Liver (tissue), 3 donors: Measurements from ENCODE around the gene HS3ST2.

Experiments used
- ATF3 ChIP-seq: IDR thresholded peaks from 2 replicates; pipeline ENCODE4 v1.6.1; 2016; ENCODE audit warnings: antibody characterized with exemption
- CTCF ChIP-seq: fragments of 150-350 bp; IDR thresholded peaks from 2 replicates; pipeline ENCODE4 v1.5.1; 2017; ENCODE audit warnings: improper control_type of control experiment, low read depth, low read length; ENCODE audit not compliant: missing input control
- FOXA1 ChIP-seq: IDR thresholded peaks from 2 replicates; pipeline ENCODE4 v1.6.1; 2016; ENCODE audit warnings: antibody characterized with exemption
- GABPA ChIP-seq, 2 donors: IDR thresholded peaks in 1 of 2; conservative IDR thresholded peaks in 1 of 2; 2 replicates each; pipeline ENCODE4 v1.6.1; 2016; ENCODE audit warnings: antibody characterized with exemption in 2 of 2, mild to moderate bottlenecking in 1 of 2, moderate library complexity in 1 of 2
- HNF4A ChIP-seq, 2 donors: conservative IDR thresholded peaks; 2 replicates each; pipeline ENCODE4 v1.6.1; 2016; ENCODE audit warnings: antibody characterized with exemption in 2 of 2, mild to moderate bottlenecking in 2 of 2
- HNF4G ChIP-seq: IDR thresholded peaks from 2 replicates; pipeline ENCODE4 v1.6.1; 2016; ENCODE audit warnings: antibody characterized with exemption
- JUND ChIP-seq, 2 donors: IDR thresholded peaks; 2 replicates each; pipeline ENCODE4 v1.6.1; 2016; ENCODE audit warnings: antibody characterized with exemption in 2 of 2
- MAX ChIP-seq: IDR thresholded peaks from 2 replicates; pipeline ENCODE4 v1.6.1; 2016; ENCODE audit warnings: antibody characterized with exemption
- RAD21 ChIP-seq, 2 donors: IDR thresholded peaks; 2 replicates each; pipeline ENCODE4 v1.6.1; 2016; ENCODE audit warnings: antibody characterized with exemption in 2 of 2, mild to moderate bottlenecking in 2 of 2
- REST ChIP-seq: IDR thresholded peaks from 2 replicates; pipeline ENCODE4 v1.6.1; 2016; ENCODE audit warnings: antibody characterized with exemption, mild to moderate bottlenecking
- TAF1 ChIP-seq: conservative IDR thresholded peaks from 2 replicates; pipeline ENCODE4 v1.6.1; 2016; ENCODE audit warnings: antibody characterized with exemption, mild to moderate bottlenecking
- YY1 ChIP-seq: IDR thresholded peaks from 2 replicates; pipeline ENCODE4 v1.6.1; 2016; ENCODE audit warnings: antibody characterized with exemption, mild to moderate bottlenecking
- donor health status: healthy.
- donor health status: healthy.

GRCh38 chr16:22941970-22942501 is 128.1 kb downstream of the HS3ST2 start:
- TF ChIP-seq CTCF (no peak), RAD21 (IDR thresholded peaks at IDR 0.05) (no peak), FOXA1 (no peak), HNF4G (no peak), ATF3 (no peak), GABPA (IDR thresholded peaks at IDR 0.05 in 1 of 2, conservative IDR thresholded peaks at IDR 0.05 in 1 of 2) (no peak), MAX (no peak), TAF1 (no peak), YY1 (no peak), JUND (IDR thresholded peaks at IDR 0.05) (no peak), HNF4A (conservative IDR thresholded peaks at IDR 0.05) (no peak), REST (no peak)
